ENCODE results near the gene CHIA.
A peak's percentile ranks its signal among the peaks of the same experiment; 100 is the strongest.
"Not testable (repeated sequence)": the region's sequence is repeated elsewhere in the genome, so short reads cannot be mapped to it uniquely, and the experiment has no call there.

Gene CHIA

DNA sequence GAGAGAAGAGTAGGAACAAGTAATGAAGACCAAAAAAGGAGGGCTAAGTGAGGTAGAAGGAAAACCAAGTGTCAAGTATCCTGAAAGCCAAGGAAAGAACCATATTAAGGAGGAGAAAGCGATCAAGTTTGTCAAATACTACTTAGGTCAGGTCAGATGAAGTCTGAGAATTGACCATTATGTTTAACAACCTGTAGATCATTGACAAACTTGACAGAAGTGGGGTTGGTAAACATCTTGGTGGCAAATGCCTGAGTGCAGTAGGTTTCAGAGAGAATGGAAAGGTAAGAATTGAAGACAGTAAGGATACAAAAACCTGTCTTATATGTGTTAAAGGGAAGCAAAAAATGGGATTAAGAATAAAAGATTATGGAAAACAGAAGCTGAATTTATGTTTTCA, 3.7 kb upstream of the CHIA start:
- DNase-seq = no peak

DNA sequence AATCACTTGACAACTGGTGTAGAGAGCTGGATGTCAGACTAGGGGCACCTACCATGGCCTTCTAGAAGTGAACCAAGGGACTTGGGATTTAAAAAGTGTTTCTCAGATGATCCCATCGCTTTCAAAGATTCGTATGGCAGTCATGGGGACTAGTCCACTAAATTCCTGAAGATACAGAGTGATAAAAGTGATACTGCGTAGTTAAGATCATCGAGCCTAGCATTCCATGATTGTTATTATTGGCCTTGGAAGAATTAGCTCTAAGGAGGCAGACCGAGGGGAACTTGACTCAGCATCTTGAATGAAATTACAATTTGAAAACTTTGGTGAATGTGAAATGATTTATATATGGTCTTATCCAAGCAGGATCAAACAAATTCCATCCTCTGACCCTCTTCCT, 1.3 kb upstream of the CHIA start:
- DNase-seq = no peak

GRCh38 chr1:111290104-111290503, 547 bp upstream of the CHIA start:
- no peak for DNase-seq

- no peak for DNase-seq
Observed at GRCh38 chr1:111294390-111294789, 3.7 kb downstream of the CHIA start.

GRCh38 chr1:111302374-111302773, 11.7 kb downstream of the CHIA start:
- DNase-seq = no peak

GRCh38 chr1:111309690-111310089, 19.0 kb downstream of the CHIA start:
- no peak for DNase-seq

DNA sequence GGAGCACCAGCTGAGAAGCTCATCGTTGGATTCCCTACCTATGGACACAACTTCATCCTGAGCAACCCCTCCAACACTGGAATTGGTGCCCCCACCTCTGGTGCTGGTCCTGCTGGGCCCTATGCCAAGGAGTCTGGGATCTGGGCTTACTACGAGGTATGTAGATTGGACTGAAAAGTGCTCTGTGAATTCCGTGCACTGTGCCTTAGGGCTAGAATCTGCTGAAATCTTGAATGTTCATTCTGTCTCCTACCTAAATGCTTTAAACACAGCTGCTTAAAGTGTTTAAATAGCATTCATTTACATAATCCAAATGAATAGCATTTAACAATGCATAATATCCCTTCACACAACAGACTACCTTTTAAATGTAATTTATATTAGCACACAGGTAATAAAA, 27.9 kb downstream of the CHIA start:
- DNase-seq = no peak

GRCh38 chr1:111320066-111320879, 29.6 kb downstream of the CHIA start:
- DNase-seq = no peak

GRCh38 chr1:111323231-111323630, 32.6 kb downstream of the CHIA start:
- DNase-seq = no peak

DNA sequence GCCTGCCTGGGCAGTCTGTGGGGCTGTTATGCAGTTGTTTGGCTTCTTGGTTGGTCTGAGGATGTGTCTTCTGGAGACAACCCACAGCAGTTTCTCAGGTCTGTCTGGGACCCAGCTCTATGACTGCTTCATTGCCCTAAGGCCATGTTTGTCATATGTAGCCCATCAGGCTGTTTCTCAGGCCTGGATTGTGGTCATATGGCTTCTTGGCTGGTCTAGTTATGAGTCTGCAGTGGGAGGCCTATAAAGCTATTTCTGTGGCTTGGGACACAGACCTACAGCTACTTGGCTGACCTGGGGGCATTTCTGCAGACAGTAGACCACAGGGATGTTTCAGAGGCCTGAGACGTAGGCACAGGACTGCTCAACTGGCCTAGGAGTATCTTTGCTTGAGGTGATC, 41.5 kb downstream of the CHIA start:
- DNase-seq = no peak

DNA sequence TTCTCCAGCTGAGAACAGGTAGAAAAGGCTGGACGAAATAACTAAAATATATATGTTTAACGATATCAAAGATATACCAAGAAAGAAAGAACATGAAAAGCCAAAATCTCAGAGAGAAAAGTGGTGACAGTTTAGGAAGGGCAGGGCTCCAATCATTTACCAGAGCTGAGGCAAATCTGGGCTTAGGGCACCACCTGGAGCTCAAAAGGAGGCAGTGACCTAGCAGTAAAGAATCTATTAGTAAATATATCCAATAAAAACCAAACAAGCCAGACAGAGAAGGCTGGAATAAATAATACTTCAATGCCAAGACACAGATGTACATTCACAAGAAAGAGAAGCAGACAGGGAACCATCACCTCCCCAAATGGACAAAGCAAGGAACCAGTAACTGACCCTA, 43.5 kb downstream of the CHIA start:
- DNase-seq = peak; percentile 41

GRCh38 chr1:111335214-111335877, 44.7 kb downstream of the CHIA start:
- not testable (repeated sequence) for DNase-seq

DNA sequence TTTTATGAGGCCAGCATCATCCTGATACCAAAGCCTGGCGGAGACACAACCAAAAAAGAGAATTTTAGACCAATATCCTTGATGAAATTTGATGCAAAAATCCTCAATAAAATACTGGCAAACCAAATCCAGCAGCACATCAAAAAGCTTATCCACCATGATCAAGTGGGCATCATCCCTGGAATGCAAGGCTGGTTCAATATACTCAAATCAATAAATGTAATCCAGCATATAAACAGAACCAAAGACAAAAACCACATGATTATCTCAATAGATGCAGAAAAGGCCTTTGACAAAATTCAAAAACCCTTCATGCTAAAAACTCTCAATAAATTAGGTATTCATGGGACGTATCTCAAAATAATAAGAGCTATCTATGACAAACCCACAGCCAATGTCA, 48.2 kb downstream of the CHIA start:
- DNase-seq = not testable (repeated sequence)

GRCh38 chr1:111346089-111346885, 55.6 kb downstream of the CHIA start:
- peak; percentile 28 for DNase-seq

DNA sequence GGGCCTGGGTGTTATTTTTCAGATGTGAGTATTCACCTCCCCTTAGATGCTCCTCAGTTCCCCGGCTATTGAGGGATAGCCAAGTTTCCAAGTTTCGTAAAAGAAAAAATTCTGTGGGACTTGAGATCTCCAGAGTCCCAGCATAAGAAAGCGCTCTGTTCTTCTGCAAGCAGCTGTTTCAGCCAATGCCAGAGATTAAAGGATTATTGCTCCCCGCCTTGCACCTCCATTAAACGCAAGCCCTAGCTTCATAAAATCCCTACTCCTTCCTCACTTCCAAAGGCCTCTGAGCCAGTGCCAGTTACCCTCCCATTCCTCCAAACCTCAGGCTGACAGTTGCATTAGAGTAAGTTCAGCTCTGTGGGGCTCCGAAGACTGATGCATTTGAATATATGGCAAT, 56.4 kb downstream of the CHIA start:
- no peak for DNase-seq

GRCh38 chr1:111351700-111352099, 61.0 kb downstream of the CHIA start:
- DNase-seq = no peak

- DNase-seq = no peak
Observed at GRCh38 chr1:111354584-111354983, 63.9 kb downstream of the CHIA start.

DNA sequence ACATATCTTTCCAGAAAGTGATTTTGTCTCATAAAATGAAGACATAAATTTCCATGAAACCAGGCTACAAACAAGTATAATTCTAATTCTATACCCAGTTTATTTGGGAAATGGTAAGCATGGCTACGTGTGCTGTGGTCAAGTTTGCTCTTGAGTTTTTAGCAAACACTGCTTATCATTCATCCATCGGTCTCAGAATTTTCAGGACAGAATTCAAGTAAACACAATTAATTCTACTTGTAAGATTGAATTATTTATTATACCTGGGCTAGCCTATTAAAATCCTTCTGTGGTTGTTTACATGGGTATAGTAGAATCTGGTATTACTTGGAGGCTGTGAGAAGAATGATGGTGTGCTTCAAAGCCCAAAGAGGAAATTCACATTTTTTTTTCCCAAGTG, 68.3 kb downstream of the CHIA start:
- no peak for DNase-seq

DNA sequence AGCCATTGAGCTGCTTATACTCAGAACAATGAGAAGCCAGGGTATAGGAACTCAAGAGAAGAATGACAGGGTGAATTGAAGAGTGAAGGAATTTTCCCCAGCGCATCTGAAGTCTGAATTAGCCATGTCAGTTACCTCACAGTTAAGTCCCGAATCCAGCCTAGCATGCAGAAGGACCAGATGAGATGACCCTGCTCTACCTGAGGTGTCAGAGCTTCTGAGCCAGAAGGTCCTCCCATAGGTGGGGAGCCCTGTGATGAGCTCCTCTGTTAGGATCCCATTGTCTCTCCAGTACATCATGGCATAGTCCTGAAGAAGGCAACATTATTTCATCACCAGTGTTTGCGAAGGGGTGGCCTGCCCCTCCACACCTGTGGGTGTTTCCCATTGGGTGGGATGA, 68.7 kb downstream of the CHIA start:
- DNase-seq = no peak

GRCh38 chr1:111360257-111360656, 69.6 kb downstream of the CHIA start:
- not testable (repeated sequence) for DNase-seq

DNA sequence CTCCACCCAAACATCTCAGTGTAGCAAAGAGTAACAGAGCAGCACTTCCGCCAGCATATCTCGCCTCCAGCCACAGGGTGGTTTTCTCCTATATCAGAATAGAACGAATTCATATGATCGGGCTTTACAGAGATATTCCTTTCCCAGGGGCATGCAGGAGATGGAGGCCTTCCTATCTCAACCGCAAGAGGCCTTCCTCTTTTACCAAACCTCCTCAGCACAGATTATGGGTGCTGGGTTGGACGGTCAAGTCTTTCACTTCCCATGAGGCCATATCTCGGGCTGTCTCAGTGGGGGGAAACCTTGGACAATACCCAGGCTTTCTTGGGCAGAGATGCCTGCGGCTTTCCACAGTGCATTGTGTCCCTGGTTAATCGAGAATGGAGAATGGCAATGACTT, 71.1 kb downstream of the CHIA start:
- no peak for DNase-seq

DNA sequence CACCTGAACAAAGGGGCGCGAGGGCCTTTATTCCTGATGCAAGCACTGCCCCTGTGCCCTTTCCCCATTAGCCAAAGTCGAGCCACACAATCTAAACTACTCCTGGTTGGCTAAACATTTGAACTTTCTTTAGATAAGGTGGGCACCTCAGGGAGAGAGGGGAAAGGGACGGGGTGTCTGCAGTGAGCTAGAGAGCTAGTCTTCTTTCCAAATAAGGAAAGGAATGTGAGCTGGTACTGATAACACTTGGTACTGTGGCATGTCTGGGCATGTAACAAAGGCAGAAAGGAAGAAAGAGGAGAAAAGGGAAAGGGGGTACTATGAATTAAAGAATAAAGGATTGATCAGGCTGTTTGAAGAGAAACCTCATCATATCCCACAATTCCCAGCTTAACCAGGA, 74.0 kb downstream of the CHIA start:
- no peak for DNase-seq

GRCh38 chr1:111366256-111366655, 75.6 kb downstream of the CHIA start:
- DNase-seq = no peak

- no peak for DNase-seq
Observed at GRCh38 chr1:111369177-111369576, 78.5 kb downstream of the CHIA start.
